Hepatocyte (in vitro differentiated cells): ENCODE data around the gene LPP. TPM values are rescaled to one million over a fixed set of nuclear protein-coding genes. Genes with fewer than 3 reads are reported as not detected.

Experiments
- DNase-seq: peaks from one replicate; pipeline ENCODE4 v3.0.0-alpha.2; 2016; ENCODE audit warnings: low spot score
- H2AFZ ChIP-seq: fragments of 200-600 bp; sonication (generic); 2 replicates; pipeline ENCODE4 v1.6.0; 2016; ENCODE audit warnings: antibody characterized with exemption, mild to moderate bottlenecking
- H3K27ac ChIP-seq: fragments of 200-600 bp; sonication (generic); 2 replicates; pipeline ENCODE4 v1.5.1; 2016; ENCODE audit warnings: mild to moderate bottlenecking
- H3K27me3 ChIP-seq: fragments of 200-600 bp; sonication (generic); 2 replicates; pipeline ENCODE4 v1.6.1; 2016
- H3K36me3 ChIP-seq: fragments of 200-600 bp; sonication (generic); replicated peaks from 2 replicates; pipeline ENCODE4 v1.5.1; 2016; ENCODE audit warnings: low read depth; ENCODE audit not compliant: insufficient read depth
- H3K4me1 ChIP-seq: fragments of 200-600 bp; sonication (generic); 2 replicates; pipeline ENCODE4 v1.5.1; 2016; ENCODE audit warnings: mild to moderate bottlenecking, moderate library complexity; ENCODE audit not compliant: insufficient read depth
- H3K4me2 ChIP-seq: fragments of 200-600 bp; sonication (generic); 2 replicates; pipeline ENCODE4 v1.6.0; 2016
- H3K4me3 ChIP-seq: fragments of 200-600 bp; sonication (generic); 2 replicates; pipeline ENCODE4 v1.5.1; 2016; ENCODE audit warnings: mild to moderate bottlenecking
- H3K79me2 ChIP-seq: fragments of 200-600 bp; sonication (generic); 2 replicates; pipeline ENCODE4 v1.6.0; 2017; ENCODE audit warnings: mild to moderate bottlenecking
- H3K9me2 ChIP-seq: fragments of 200-600 bp; sonication (generic); replicated peaks from 2 replicates; pipeline ENCODE4 v1.6.0; 2017; ENCODE audit warnings: mild to moderate bottlenecking; ENCODE audit not compliant: insufficient read depth
- H3K9me3 ChIP-seq: fragments of 200-600 bp; sonication (generic); 2 replicates; pipeline ENCODE4 v1.5.1; 2016; ENCODE audit warnings: low read depth, mild to moderate bottlenecking
- H4K20me1 ChIP-seq: fragments of 200-600 bp; sonication (generic); 2 replicates; pipeline ENCODE4 v1.6.0; 2016; ENCODE audit warnings: mild to moderate bottlenecking; ENCODE audit not compliant: insufficient read depth, poor library complexity, severe bottlenecking
- CTCF ChIP-seq: fragments of 200-600 bp; sonication (generic); IDR thresholded peaks from 2 replicates; pipeline ENCODE4 v1.5.1; 2016; ENCODE audit warnings: antibody characterized with exemption, mild to moderate bottlenecking; ENCODE audit not compliant: poor library complexity
- EZH2 ChIP-seq: fragments of 200-600 bp; sonication (generic); IDR thresholded peaks from 2 replicates; pipeline ENCODE4 v1.6.1; 2016; ENCODE audit warnings: antibody characterized with exemption, mild to moderate bottlenecking, borderline replicate concordance
- EZH2phosphoT487 ChIP-seq: fragments of 200-600 bp; sonication (generic); IDR thresholded peaks from one replicate; pipeline ENCODE4 v1.6.1; 2018; ENCODE audit warnings: antibody characterized with exemption, mild to moderate bottlenecking, low read depth, moderate library complexity; ENCODE audit not compliant: unreplicated experiment, severe bottlenecking
- WGBS: methylation state at CpG from one replicate; pipeline ENCODE4 v1.1.6; 2016; ENCODE audit warnings: low lambda C conversion rate; ENCODE audit errors: missing lambda C conversion rate; 5-methylcytosine and 5-hydroxymethylcytosine counted together
- polyA plus RNA-seq: library from polyadenylated mRNA; unstranded; fragments of >200 nt; fragmentation: Nextera tagmentation; extraction: Ambion mirVana; gene quantifications from 2 replicates; pipeline ENCODE4 v1.2.1, GENCODE V29; 2016
- total RNA-seq: library from RNA; depleted of rRNA; stranded (reverse); fragments of >200 nt; gene quantifications from 2 replicates; pipeline ENCODE4 v1.2.3, GENCODE V29; 2014

LPP gene
- total and polyA plus RNA-seq, 2 experiments from 2014 or later: 53.2 to 73.8 TPM

- H3K27me3 ChIP-seq: no peaks in the 10 kb centered on the region
- H2AFZ ChIP-seq: no peak overlapping the region
- WGBS: 92% methylated on average over 2 of the region's 2 CpGs
- H3K4me3 ChIP-seq: no peak overlapping the region
- H3K27ac ChIP-seq: no peak overlapping the region
- no peaks in the 10 kb centered on the region for H3K79me2 ChIP-seq
- no peaks in the 10 kb centered on the region for H3K4me1 ChIP-seq
- H4K20me1 ChIP-seq: no peaks in the 10 kb centered on the region
- H3K36me3 ChIP-seq: peaks cover 6% of the 10 kb centered on the region
- no peak overlapping the region for H3K4me2 ChIP-seq
- DNase-seq: no peak
- no peak for TF ChIP-seq CTCF
- TF ChIP-seq EZH2: no peak
- TF ChIP-seq EZH2phosphoT487: no peak
- H3K9me3 ChIP-seq: no peaks in the 10 kb centered on the region
- no peaks in the 10 kb centered on the region for H3K9me2 ChIP-seq
Observed at GRCh38 chr3:188786424-188786823, 632.5 kb downstream of the LPP start.

- peaks cover 6% of the 10 kb centered on the region for H3K36me3 ChIP-seq
- no peak overlapping the region for H3K27ac ChIP-seq
- no peaks in the 10 kb centered on the region for H3K4me1 ChIP-seq
- TF ChIP-seq EZH2phosphoT487: no peak
- no peak for TF ChIP-seq EZH2
- TF ChIP-seq CTCF: no peak
- DNase-seq: no peak
- no peaks in the 10 kb centered on the region for H3K9me2 ChIP-seq
- H4K20me1 ChIP-seq: no peaks in the 10 kb centered on the region
- no peaks in the 10 kb centered on the region for H3K27me3 ChIP-seq
- H3K9me3 ChIP-seq: no peaks in the 10 kb centered on the region
- no peaks in the 10 kb centered on the region for H3K79me2 ChIP-seq
- H3K4me3 ChIP-seq: no peak overlapping the region
- H2AFZ ChIP-seq: no peak overlapping the region
- 87% methylated on average over 5 of the region's 5 CpGs for WGBS
- H3K4me2 ChIP-seq: no peak overlapping the region
Observed at GRCh38 chr3:188788621-188789081, 634.7 kb downstream of the LPP start.

- TF ChIP-seq EZH2phosphoT487: no peak
- no peak overlapping the region for H3K4me2 ChIP-seq
Observed at GRCh38 chr3:188789251-188789650, 635.3 kb downstream of the LPP start.

GRCh38 chr3:188791311-188791710 is 637.4 kb downstream of the LPP start:
- H2AFZ ChIP-seq: no peak overlapping the region
- DNase-seq: no peak
- H3K36me3 ChIP-seq: peaks cover 6% of the 10 kb centered on the region
- no peak overlapping the region for H3K27ac ChIP-seq
- H3K4me2 ChIP-seq: no peak overlapping the region
- no peaks in the 10 kb centered on the region for H4K20me1 ChIP-seq
- 89% methylated on average over 4 of the region's 4 CpGs for WGBS
- no peaks in the 10 kb centered on the region for H3K27me3 ChIP-seq
- H3K9me3 ChIP-seq: no peaks in the 10 kb centered on the region
- no peaks in the 10 kb centered on the region for H3K4me1 ChIP-seq
- no peaks in the 10 kb centered on the region for H3K9me2 ChIP-seq
- TF ChIP-seq EZH2phosphoT487: no peak
- TF ChIP-seq CTCF: no peak
- no peak for TF ChIP-seq EZH2
- H3K79me2 ChIP-seq: no peaks in the 10 kb centered on the region
- H3K4me3 ChIP-seq: no peak overlapping the region

More at GRCh38 chr3:188789251-188789650, 635.3 kb downstream of the LPP start:
- no peaks in the 10 kb centered on the region for H3K9me2 ChIP-seq
- H3K27ac ChIP-seq: no peak overlapping the region
- no peaks in the 10 kb centered on the region for H3K27me3 ChIP-seq
- no peaks in the 10 kb centered on the region for H3K4me1 ChIP-seq
- H3K36me3 ChIP-seq: peaks cover 6% of the 10 kb centered on the region
- no peak overlapping the region for H2AFZ ChIP-seq
- no peaks in the 10 kb centered on the region for H3K9me3 ChIP-seq
- H3K79me2 ChIP-seq: no peaks in the 10 kb centered on the region
- 84% methylated on average over 4 of the region's 4 CpGs for WGBS
- H4K20me1 ChIP-seq: no peaks in the 10 kb centered on the region
- no peak for DNase-seq
- no peak overlapping the region for H3K4me3 ChIP-seq
